IMR-90 (cell line): ENCODE data around the gene EVI5.

ENCODE experiments used
- CTCF ChIP-seq: conservative IDR thresholded peaks from 2 replicates; pipeline ENCODE4 v1.5.1; 2012; ENCODE audit warnings: mild to moderate bottlenecking, low read depth, low read length, improper control_type of control experiment
- FOS ChIP-seq: fragments of 150-350 bp; IDR thresholded peaks from 2 replicates; pipeline ENCODE4 v1.6.1; 2016; ENCODE audit warnings: low read depth, low read length
- MAZ ChIP-seq: IDR thresholded peaks from 2 replicates; pipeline ENCODE4 v1.6.1; 2012; ENCODE audit warnings: low read depth, mild to moderate bottlenecking, low read length, improper control_type of control experiment, moderate library complexity, borderline replicate concordance
- NFE2L2 ChIP-seq: fragments of 150-350 bp; IDR thresholded peaks from 2 replicates; pipeline ENCODE4 v1.6.1; 2016; ENCODE audit warnings: low read depth, mild to moderate bottlenecking, low read length
- POLR2A ChIP-seq: IDR thresholded peaks from 2 replicates; pipeline ENCODE4 v1.6.1; 2012; ENCODE audit warnings: mild to moderate bottlenecking, low read depth, low read length
- RFX5 ChIP-seq: IDR thresholded peaks from 2 replicates; pipeline ENCODE4 v1.8.0; 2012; ENCODE audit warnings: low read depth, mild to moderate bottlenecking, low read length, moderate library complexity
- SMC3 ChIP-seq: fragments of 150-350 bp; IDR thresholded peaks from 2 replicates; pipeline ENCODE4 v1.6.1; 2016; ENCODE audit warnings: low read depth, mild to moderate bottlenecking, antibody characterized with exemption, low read length, moderate library complexity
- TF ChIP-seq, protein P1 (sequence below): fragments of 150-350 bp; IDR thresholded peaks from 2 replicates; pipeline ENCODE4 v1.6.1; 2017; ENCODE audit warnings: mild to moderate bottlenecking, antibody characterized with exemption, low read length, low read depth

GRCh38 chr1:92754000-92754718, 30.7 kb downstream of the EVI5 start:
- TF ChIP-seq NFE2L2 (no peak), MAZ (no peak), RFX5 (no peak), SMC3 (no peak), CTCF (no peak), FOS (peak; percentile 71; the same call in 1 of the 2 replicates), POLR2A (no peak)
- TF ChIP-seq, protein P1, sequence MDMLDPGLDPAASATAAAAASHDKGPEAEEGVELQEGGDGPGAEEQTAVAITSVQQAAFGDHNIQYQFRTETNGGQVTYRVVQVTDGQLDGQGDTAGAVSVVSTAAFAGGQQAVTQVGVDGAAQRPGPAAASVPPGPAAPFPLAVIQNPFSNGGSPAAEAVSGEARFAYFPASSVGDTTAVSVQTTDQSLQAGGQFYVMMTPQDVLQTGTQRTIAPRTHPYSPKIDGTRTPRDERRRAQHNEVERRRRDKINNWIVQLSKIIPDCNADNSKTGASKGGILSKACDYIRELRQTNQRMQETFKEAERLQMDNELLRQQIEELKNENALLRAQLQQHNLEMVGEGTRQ = no peak
